ENCODE results near the gene PCDHB6.
A peak's percentile ranks its signal among the peaks of the same experiment; 100 is the strongest.
"Not testable (repeated sequence)": the region's sequence is repeated elsewhere in the genome, so short reads cannot be mapped to it uniquely, and the experiment has no call there.

PCDHB6 gene

DNA sequence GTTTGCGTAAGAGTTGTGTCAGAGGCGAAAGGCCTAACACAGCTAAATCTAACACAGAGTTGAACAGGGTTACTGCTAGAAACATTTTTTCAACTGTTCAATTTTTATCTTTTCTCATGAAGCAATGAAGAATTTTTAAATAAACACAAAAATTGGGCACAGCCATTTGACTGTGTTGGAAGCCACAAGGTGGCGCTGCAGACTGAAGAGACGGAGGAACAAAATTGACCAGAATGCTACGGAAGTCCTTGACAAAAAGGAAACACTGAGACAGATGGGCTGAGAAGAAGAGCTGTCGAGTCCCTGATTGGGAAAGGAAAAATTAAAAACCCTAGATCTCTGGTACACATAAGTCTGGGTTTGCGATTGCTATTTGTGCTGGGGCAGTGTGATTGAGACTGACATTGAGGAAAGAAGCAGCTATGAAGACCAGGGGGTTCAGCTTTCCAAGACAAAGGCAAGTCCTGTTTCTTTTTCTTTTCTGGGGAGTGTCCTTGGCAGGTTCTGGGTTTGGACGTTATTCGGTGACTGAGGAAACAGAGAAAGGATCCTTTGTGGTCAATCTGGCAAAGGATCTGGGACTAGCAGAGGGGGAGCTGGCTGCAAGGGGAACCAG, 37.1 kb downstream of the PCDHB6 start, which contains the start of gene PCDHB9:
Gene PCDHB9 (plus strand): TSS at position 265 of the 616 bp plus-strand sequence. CDS start 158 bp downstream, at position 423.
- Histone ChIP-seq H3K9me3 (peaks cover 55% of the 10 kb centered on the region), H3K27me3 (no peaks in the 10 kb centered on the region), H3K4me2 (no peak within 1 kb of the TSS), H4K20me1 (no peaks in the 10 kb centered on the region), H3K36me3 (no peaks in the 10 kb centered on the region), H3K4me1 (no peaks in the 10 kb centered on the region), H3K27ac (no peak within 1 kb of the TSS), H3K4me3 (peak within 1 kb of the TSS; percentile 57), H3K9ac (no peak within 1 kb of the TSS)
- TF ChIP-seq Cebpa-rat (IDR thresholded peaks at IDR 0.05) = no peak

- not testable (repeated sequence) for H3K36me3 ChIP-seq, H3K9ac ChIP-seq, H3K27ac ChIP-seq, H3K4me1 ChIP-seq, H3K4me3 ChIP-seq, H4K20me1 ChIP-seq, H3K4me2 ChIP-seq, H3K27me3 ChIP-seq
- H3K9me3 ChIP-seq = peaks cover 54% of the 10 kb centered on the region
Measured at GRCh38 chr5:141188682-141189081, 38.8 kb downstream of the PCDHB6 start.

DNA sequence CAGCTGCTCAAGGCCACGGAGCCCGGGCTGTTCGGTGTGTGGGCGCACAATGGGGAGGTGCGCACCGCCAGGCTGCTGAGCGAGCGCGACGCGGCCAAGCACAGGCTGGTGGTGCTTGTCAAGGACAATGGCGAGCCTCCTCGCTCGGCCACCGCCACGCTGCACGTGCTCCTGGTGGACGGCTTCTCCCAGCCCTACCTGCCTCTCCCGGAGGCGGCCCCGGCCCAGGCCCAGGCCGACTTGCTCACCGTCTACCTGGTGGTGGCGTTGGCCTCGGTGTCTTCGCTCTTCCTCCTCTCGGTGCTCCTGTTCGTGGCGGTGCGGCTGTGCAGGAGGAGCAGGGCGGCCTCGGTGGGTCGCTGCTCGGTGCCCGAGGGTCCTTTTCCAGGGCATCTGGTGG, 39.3 kb downstream of the PCDHB6 start:
- not testable (repeated sequence) for H3K36me3 ChIP-seq, H3K27ac ChIP-seq, H3K27me3 ChIP-seq, H3K9ac ChIP-seq, H3K4me1 ChIP-seq, H3K4me2 ChIP-seq, H4K20me1 ChIP-seq, H3K4me3 ChIP-seq
- H3K9me3 ChIP-seq = peaks cover 52% of the 10 kb centered on the region

- Histone ChIP-seq H3K4me1 (no peaks in the 10 kb centered on the region), H3K27ac (no peak within 1 kb of the TSS), H3K4me2 (no peak within 1 kb of the TSS), H4K20me1 (no peaks in the 10 kb centered on the region), H3K4me3 (no peak within 1 kb of the TSS), H3K9me3 (peaks cover 61% of the 10 kb centered on the region), H3K36me3 (no peaks in the 10 kb centered on the region), H3K9ac (no peak within 1 kb of the TSS), H3K27me3 (no peaks in the 10 kb centered on the region)
- no peak for TF ChIP-seq Cebpa-rat (IDR thresholded peaks at IDR 0.05)
Measured at GRCh38 chr5:141192110-141192725, 42.4 kb downstream of the PCDHB6 start, which contains the start of gene PCDHB10. PCDHB10 (plus strand) TSS chr5:141192353; CDS start chr5:141192553, 200 bp downstream.

- not testable (repeated sequence) for H3K27ac ChIP-seq, H3K36me3 ChIP-seq, H3K4me2 ChIP-seq, H3K4me3 ChIP-seq, H4K20me1 ChIP-seq, H3K4me1 ChIP-seq, H3K27me3 ChIP-seq, H3K9ac ChIP-seq
- peaks cover 57% of the 10 kb centered on the region for H3K9me3 ChIP-seq
Measured at GRCh38 chr5:141194332-141194731, 44.5 kb downstream of the PCDHB6 start.

- no peaks in the 10 kb centered on the region for H3K27me3 ChIP-seq
- TF ChIP-seq Cebpa-rat (IDR thresholded peaks at IDR 0.05) = no peak
- H3K9ac ChIP-seq = no peak overlapping the region
- no peaks in the 10 kb centered on the region for H3K4me1 ChIP-seq
- no peaks in the 10 kb centered on the region for H4K20me1 ChIP-seq
- no peak overlapping the region for H3K4me2 ChIP-seq
- no peak overlapping the region for H3K4me3 ChIP-seq
- no peaks in the 10 kb centered on the region for H3K36me3 ChIP-seq
- H3K9me3 ChIP-seq = peaks cover 68% of the 10 kb centered on the region
- H3K27ac ChIP-seq = no peak overlapping the region
Measured at GRCh38 chr5:141196363-141196762, 46.5 kb downstream of the PCDHB6 start.

DNA sequence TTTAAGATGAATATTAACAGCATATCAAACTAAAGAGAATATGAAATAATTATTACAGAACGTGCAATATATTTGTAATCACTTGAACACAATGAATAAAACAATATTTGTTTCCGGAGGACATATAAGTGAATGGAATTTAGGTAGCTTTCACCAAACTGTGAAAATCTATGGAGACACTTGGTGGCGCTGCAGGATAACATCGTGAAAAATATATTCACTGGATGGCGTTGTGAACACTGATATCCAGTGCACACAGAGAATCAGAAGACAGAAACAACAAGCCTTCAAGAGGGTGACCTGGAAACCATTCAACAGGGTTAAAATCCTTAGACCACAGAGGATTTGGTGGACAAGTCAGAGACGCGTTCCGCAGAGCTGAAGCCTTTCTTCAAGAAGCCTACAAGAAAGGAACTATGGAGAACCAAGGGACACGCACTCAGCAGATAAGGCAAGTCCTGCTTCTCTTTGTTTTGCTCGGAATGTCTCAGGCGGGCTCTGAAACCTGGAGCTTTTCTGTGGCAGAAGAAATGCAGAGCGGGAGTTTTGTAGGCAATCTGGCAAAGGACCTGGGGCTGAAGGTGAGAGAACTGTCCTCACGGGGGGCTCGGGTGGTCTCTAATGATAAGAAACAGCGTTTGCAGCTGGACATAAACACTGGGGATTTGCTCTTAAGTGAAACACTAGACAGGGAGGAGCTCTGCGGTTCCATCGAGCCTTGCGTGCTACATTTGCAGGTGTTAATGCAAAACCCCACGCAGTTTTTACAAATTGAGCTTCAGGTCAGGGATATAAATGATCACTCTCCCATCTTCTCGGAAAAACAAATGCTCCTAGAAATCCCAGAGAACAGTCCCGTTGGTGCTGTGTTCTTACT, 49.7 kb downstream of the PCDHB6 start, which contains the start of gene PCDHB11:
Gene PCDHB11 (plus strand): TSS at position 269 of the 877 bp plus-strand sequence. CDS start 148 bp downstream, at position 417.
- H3K9ac ChIP-seq = no peak within 1 kb of the TSS
- no peak within 1 kb of the TSS for H3K4me2 ChIP-seq
- no peaks in the 10 kb centered on the region for H4K20me1 ChIP-seq
- peaks cover 63% of the 10 kb centered on the region for H3K9me3 ChIP-seq
- H3K4me1 ChIP-seq = no peaks in the 10 kb centered on the region
- no peaks in the 10 kb centered on the region for H3K27me3 ChIP-seq
- no peak for TF ChIP-seq Cebpa-rat (IDR thresholded peaks at IDR 0.05)
- H3K36me3 ChIP-seq = no peaks in the 10 kb centered on the region
- H3K27ac ChIP-seq = no peak within 1 kb of the TSS
- no peak within 1 kb of the TSS for H3K4me3 ChIP-seq

DNA sequence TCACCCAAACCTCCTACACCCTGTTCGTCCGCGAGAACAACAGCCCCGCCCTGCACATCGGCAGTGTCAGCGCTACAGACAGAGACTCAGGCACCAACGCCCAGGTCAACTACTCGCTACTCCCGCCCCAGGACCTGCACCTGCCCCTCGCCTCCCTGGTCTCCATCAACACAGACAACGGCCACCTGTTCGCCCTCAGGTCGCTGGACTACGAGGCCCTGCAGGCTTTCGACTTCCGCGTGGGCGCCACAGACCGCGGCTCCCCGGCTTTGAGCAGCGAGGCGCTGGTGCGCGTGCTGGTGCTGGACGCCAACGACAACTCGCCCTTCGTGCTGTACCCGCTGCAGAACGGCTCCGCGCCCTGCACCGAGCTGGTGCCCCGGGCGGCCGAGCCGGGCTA, 51.3 kb downstream of the PCDHB6 start:
- H3K9me3 ChIP-seq = peaks cover 58% of the 10 kb centered on the region
- not testable (repeated sequence) for H3K27ac ChIP-seq, H3K27me3 ChIP-seq, H3K4me2 ChIP-seq, H3K4me3 ChIP-seq, H3K4me1 ChIP-seq, H4K20me1 ChIP-seq, H3K36me3 ChIP-seq, H3K9ac ChIP-seq

GRCh38 chr5:141201646-141202045, 51.8 kb downstream of the PCDHB6 start:
- H3K9me3 ChIP-seq = peaks cover 53% of the 10 kb centered on the region

More at GRCh38 chr5:141201646-141202045, 51.8 kb downstream of the PCDHB6 start:
- not testable (repeated sequence) for H3K27me3 ChIP-seq, H4K20me1 ChIP-seq, H3K4me1 ChIP-seq, H3K27ac ChIP-seq, H3K36me3 ChIP-seq, H3K4me3 ChIP-seq, H3K9ac ChIP-seq, H3K4me2 ChIP-seq

All from BLaER1 (cell line).